ENCODE data around the gene SELL.

Gene SELL

DNA sequence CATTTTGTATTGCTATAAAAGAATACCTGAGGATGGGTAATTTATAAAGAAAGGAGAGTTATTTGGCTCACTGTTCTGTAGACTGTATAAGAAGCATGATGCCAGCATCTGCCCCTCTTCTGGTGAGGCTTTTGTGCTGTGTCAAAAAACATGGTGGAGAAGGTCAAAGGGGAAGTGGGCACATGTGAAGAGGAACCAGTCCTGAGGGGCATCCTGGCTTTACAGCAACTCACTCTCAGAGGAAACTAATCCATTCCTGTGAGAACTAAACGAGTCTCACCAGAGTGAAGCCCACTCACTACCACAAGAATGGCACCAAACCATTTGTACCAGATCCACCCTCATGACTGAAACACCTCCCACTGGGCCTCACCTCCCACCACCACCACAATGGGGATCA is 62.7 kb downstream of the SELL start:
- Mint-ChIP-seq H3K4me3 (no peak overlapping the region), H3K9me3 (peaks cover 6% of the 10 kb centered on the region), H3K36me3 (ENCODE audit: insufficient read depth) (peaks cover 1% of the 10 kb centered on the region), H3K27ac (ENCODE audit: low read depth) (peak overlapping the region; percentile 60), H3K4me1 (peaks cover 29% of the 10 kb centered on the region), H3K27me3 (no peaks in the 10 kb centered on the region)
- ATAC-seq (replicated peaks; ENCODE audit: extremely low read depth, poor library complexity, severe bottlenecking) = no peak
- no peak for DNase-seq (ENCODE audit: low spot score in 2 of 2)

DNA sequence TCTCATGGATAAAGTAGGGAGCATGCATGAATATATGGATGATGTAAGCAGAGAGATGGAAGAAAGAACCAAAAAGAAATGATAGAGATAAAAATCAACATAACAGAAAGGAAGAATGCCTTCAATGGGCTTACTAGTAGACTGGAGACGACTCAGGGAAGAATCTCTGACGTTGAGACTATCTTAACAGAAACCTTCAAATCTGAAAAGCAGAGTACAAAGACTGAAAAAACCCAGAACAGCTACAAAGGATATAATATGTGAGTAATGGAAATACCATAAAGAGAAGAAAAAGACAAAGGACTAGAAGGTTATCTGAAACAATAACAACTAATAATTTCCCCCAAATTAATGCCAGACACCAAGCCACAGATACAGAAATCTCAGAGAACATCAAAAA is 63.2 kb downstream of the SELL start:
- no peak for DNase-seq (ENCODE audit: low spot score in 2 of 2)
- no peak for ATAC-seq (replicated peaks; ENCODE audit: extremely low read depth, poor library complexity, severe bottlenecking)
- Mint-ChIP-seq H3K27ac (ENCODE audit: low read depth) (peak overlapping the region; percentile 60), H3K4me3 (peak overlapping the region; percentile 7), H3K27me3 (no peaks in the 10 kb centered on the region), H3K36me3 (ENCODE audit: insufficient read depth) (peaks cover 1% of the 10 kb centered on the region), H3K9me3 (peaks cover 6% of the 10 kb centered on the region), H3K4me1 (peaks cover 29% of the 10 kb centered on the region)

DNA sequence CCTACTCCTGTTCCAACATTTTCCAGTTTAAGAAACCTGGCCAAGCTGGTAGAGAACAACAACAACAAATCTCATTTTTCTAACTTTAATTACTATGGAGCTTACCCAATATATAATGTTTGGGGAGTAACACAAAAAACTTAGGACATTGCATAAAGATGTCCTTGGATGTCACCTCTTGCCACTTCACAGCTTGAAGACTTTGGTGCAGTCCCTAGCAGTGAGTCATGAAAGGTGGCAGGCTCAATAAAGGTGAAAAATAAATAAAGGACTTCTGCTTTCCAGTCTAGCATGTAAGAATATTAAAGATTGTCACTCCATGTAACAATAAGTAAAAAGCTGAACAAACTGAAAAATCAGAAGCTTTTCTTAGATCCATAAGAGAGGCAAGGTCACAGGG is 63.9 kb downstream of the SELL start:
- DNase-seq (ENCODE audit: low spot score in 2 of 2) (no peak), ATAC-seq (replicated peaks; ENCODE audit: extremely low read depth, poor library complexity, severe bottlenecking) (no peak)
- Mint-ChIP-seq H3K27ac (ENCODE audit: low read depth) (peak overlapping the region; percentile 60), H3K36me3 (ENCODE audit: insufficient read depth) (peaks cover 1% of the 10 kb centered on the region), H3K9me3 (peaks cover 6% of the 10 kb centered on the region), H3K27me3 (no peaks in the 10 kb centered on the region), H3K4me3 (peak overlapping the region; percentile 7), H3K4me1 (peaks cover 29% of the 10 kb centered on the region)

DNA sequence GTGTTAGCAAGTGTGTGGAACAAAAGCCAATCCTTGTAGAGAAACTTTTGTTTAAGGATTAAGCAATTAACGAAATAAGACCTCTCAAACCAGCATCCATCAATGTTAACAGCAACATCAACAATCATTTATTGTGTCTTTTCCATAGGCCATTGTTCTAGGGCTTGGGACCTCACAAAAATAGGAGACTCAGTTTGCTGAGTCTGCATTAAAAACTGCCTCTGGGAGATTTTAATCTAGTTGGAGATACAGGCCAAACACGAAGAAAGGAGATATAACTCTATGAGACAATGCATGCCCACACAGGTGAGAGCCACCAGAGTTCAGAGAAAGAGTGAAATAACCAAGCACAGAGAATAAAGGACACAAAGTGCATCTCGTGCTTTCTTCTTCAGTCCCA is 67.1 kb downstream of the SELL start:
- no peaks in the 10 kb centered on the region for H3K27me3 Mint-ChIP-seq
- peaks cover 11% of the 10 kb centered on the region for H3K9me3 Mint-ChIP-seq
- no peak overlapping the region for H3K27ac Mint-ChIP-seq (ENCODE audit: low read depth)
- H3K4me3 Mint-ChIP-seq = no peak overlapping the region
- ATAC-seq (replicated peaks; ENCODE audit: extremely low read depth, poor library complexity, severe bottlenecking) (no peak), DNase-seq (ENCODE audit: low spot score in 2 of 2) (no peak)
- peaks cover 31% of the 10 kb centered on the region for H3K4me1 Mint-ChIP-seq
- H3K36me3 Mint-ChIP-seq (ENCODE audit: insufficient read depth) = no peaks in the 10 kb centered on the region

Measured in central memory CD8-positive, alpha-beta T cell (primary cell).